ENCODE results near the gene DKKL1. TPM values are rescaled to one million over a fixed set of nuclear protein-coding genes. Genes with fewer than 3 reads are reported as not detected.

The DKKL1 gene
- polyA plus RNA-seq, 2 of the 4 experiments (the other 2 are of a cell fraction), result 0.37 to 0.53 TPM

- Histone ChIP-seq H3K4me2 (no peak overlapping the region), H3K4me3 (no peak overlapping the region), H3K27ac (no peak overlapping the region), H3K9me3 (no peaks in the 10 kb centered on the region), H3K4me1 (peaks cover 37% of the 10 kb centered on the region)
- DNase-seq (ENCODE audit: low read depth in 1 of 2, low spot score in 1 of 2), result no peak
- POLR2A ChIA-PET, result no interaction called here
- no peak for ATAC-seq
- CTCF ChIA-PET, result interaction anchor here (0.9 to 13.8 kb wide), 9 partner anchors 8 to 198 kb away, joined by 3 to 141 read pairs (median 6); partner anchors contain the start of gene PIH1D1
- FAIRE-seq, result no peak
- TF ChIP-seq JUNB (IDR thresholded peaks at IDR 0.05), result no peak
- TF ChIP-seq ELK1 (IDR thresholded peaks at IDR 0.05; ENCODE audit: low read depth, low read length), result no peak
- no peak for TF ChIP-seq POLR2A (IDR thresholded peaks at IDR 0.05; ENCODE audit: low read length)
- no peak for TF ChIP-seq BCL3 (IDR thresholded peaks at IDR 0.05)
- no peak for TF ChIP-seq TFCP2L1 (CRISPR knock-in tag; IDR thresholded peaks at IDR 0.05)
- TF ChIP-seq EHF (CRISPR knock-in tag; IDR thresholded peaks at IDR 0.05), result no peak
- no peak for TF ChIP-seq HOXB5 (CRISPR knock-in tag; IDR thresholded peaks at IDR 0.05)
- TF ChIP-seq CBX2 (IDR thresholded peaks at IDR 0.05; ENCODE audit: borderline replicate concordance, low read depth), result no peak
- no peak for TF ChIP-seq HOXA7 (CRISPR knock-in tag; IDR thresholded peaks at IDR 0.05)
- TF ChIP-seq PBX3 (IDR thresholded peaks at IDR 0.05), result no peak
- TF ChIP-seq FOSB (CRISPR knock-in tag; IDR thresholded peaks at IDR 0.05), result no peak
- TF ChIP-seq MAZ (IDR thresholded peaks at IDR 0.05; ENCODE audit: borderline replicate concordance, low read depth, low read length), result no peak
- no peak for TF ChIP-seq NPAS2 (CRISPR knock-in tag; IDR thresholded peaks at IDR 0.05; ENCODE audit: borderline replicate concordance)
- TF ChIP-seq SMC3 (IDR thresholded peaks at IDR 0.05), result no peak
- TF ChIP-seq FOXS1 (CRISPR knock-in tag; IDR thresholded peaks at IDR 0.05), result no peak
- TF ChIP-seq ESRRA (IDR thresholded peaks at IDR 0.05; ENCODE audit: borderline replicate concordance, low read length), result no peak
- no peak for TF ChIP-seq RFX5 (IDR thresholded peaks at IDR 0.05)
- no peak for TF ChIP-seq EHMT2 (IDR thresholded peaks at IDR 0.05; ENCODE audit: low read depth)
- no peak for TF ChIP-seq TP53 (CRISPR knock-in tag; IDR thresholded peaks at IDR 0.05)
- 34% methylated on average over 3 of the region's 3 CpGs for WGBS (ENCODE audit: missing lambda C conversion rate)
Observed at GRCh38 chr19:49423985-49424303, 60.3 kb downstream of the DKKL1 start.

Other genes with a start within 250 kb of the DKKL1 start
- gene LIN7B, start 249.5 kb upstream of the DKKL1 start, polyA plus RNA-seq (2011; rRNA removed), result 4.6 and 5.4 TPM in 2 replicates
- 7.1 to 8.3 TPM (median 8.0 TPM) in 3 replicates for gene LIN7B, start 249.5 kb upstream of the DKKL1 start, polyA plus RNA-seq (2017; fragmentation: RNase III; extraction: RNeasy Plus Mini Kit Qiagen cat#74134 plus additional on column Dnase treatment)
- gene C19orf73, start 244.7 kb upstream of the DKKL1 start, polyA plus RNA-seq (2011; rRNA removed), result 1.4 and 1.8 TPM in 2 replicates
- gene C19orf73, start 244.7 kb upstream of the DKKL1 start, polyA plus RNA-seq (2017; fragmentation: RNase III; extraction: RNeasy Plus Mini Kit Qiagen cat#74134 plus additional on column Dnase treatment), result 1.7 to 2.2 TPM (median 1.7 TPM) in 3 replicates
- gene PPFIA3, start 244.3 kb upstream of the DKKL1 start, polyA plus RNA-seq (2011; rRNA removed), result 2.5 and 3.2 TPM in 2 replicates
- gene PPFIA3, start 244.3 kb upstream of the DKKL1 start, polyA plus RNA-seq (2017; fragmentation: RNase III; extraction: RNeasy Plus Mini Kit Qiagen cat#74134 plus additional on column Dnase treatment), result 6.5 to 8.0 TPM (median 7.3 TPM) in 3 replicates
- gene HRC, start 208.5 kb upstream of the DKKL1 start, polyA plus RNA-seq (2011; rRNA removed), result 0.04 TPM in 1 of 2 replicates, not detected in the other
- 0.04 to 0.05 TPM in 2 of 3 replicates, not detected in the other for gene HRC, start 208.5 kb upstream of the DKKL1 start, polyA plus RNA-seq (2017; fragmentation: RNase III; extraction: RNeasy Plus Mini Kit Qiagen cat#74134 plus additional on column Dnase treatment)
- gene TRPM4, start 206.1 kb upstream of the DKKL1 start, polyA plus RNA-seq (2011; rRNA removed), result 4.7 and 4.9 TPM in 2 replicates
- gene TRPM4, start 206.1 kb upstream of the DKKL1 start, polyA plus RNA-seq (2017; fragmentation: RNase III; extraction: RNeasy Plus Mini Kit Qiagen cat#74134 plus additional on column Dnase treatment), result 8.4 to 9.4 TPM (median 9.1 TPM) in 3 replicates
- gene SLC6A16, start 38.7 kb upstream of the DKKL1 start, polyA plus RNA-seq (2011; rRNA removed), result 5.9 and 8.6 TPM in 2 replicates
- gene SLC6A16, start 38.7 kb upstream of the DKKL1 start, polyA plus RNA-seq (2017; fragmentation: RNase III; extraction: RNeasy Plus Mini Kit Qiagen cat#74134 plus additional on column Dnase treatment), result 2.4 to 3.2 TPM (median 3.2 TPM) in 3 replicates
- gene CD37, start 28.5 kb upstream of the DKKL1 start, polyA plus RNA-seq (2011; rRNA removed), result not detected in 2 replicates
- 0.13 to 0.22 TPM in 2 of 3 replicates, not detected in the other for gene CD37, start 28.5 kb upstream of the DKKL1 start, polyA plus RNA-seq (2017; fragmentation: RNase III; extraction: RNeasy Plus Mini Kit Qiagen cat#74134 plus additional on column Dnase treatment)
- 15.9 and 20.3 TPM in 2 replicates for gene TEAD2, start 1.5 kb upstream of the DKKL1 start, polyA plus RNA-seq (2011; rRNA removed)
- 19.0 to 26.3 TPM (median 25.3 TPM) in 3 replicates for gene TEAD2, start 1.5 kb upstream of the DKKL1 start, polyA plus RNA-seq (2017; fragmentation: RNase III; extraction: RNeasy Plus Mini Kit Qiagen cat#74134 plus additional on column Dnase treatment)
- 0.08 TPM in 2 replicates for gene KASH5, start 24.4 kb downstream of the DKKL1 start, polyA plus RNA-seq (2011; rRNA removed)
- 0.17 TPM in 1 of 3 replicates, not detected in the others for gene KASH5, start 24.4 kb downstream of the DKKL1 start, polyA plus RNA-seq (2017; fragmentation: RNase III; extraction: RNeasy Plus Mini Kit Qiagen cat#74134 plus additional on column Dnase treatment)
- gene PTH2, start 59.6 kb downstream of the DKKL1 start, polyA plus RNA-seq (2011; rRNA removed), result not detected in 2 replicates
- not detected in 3 replicates for gene PTH2, start 59.6 kb downstream of the DKKL1 start, polyA plus RNA-seq (2017; fragmentation: RNase III; extraction: RNeasy Plus Mini Kit Qiagen cat#74134 plus additional on column Dnase treatment)
- 0.06 TPM in 1 of 2 replicates, not detected in the other for gene GFY, start 61.5 kb downstream of the DKKL1 start, polyA plus RNA-seq (2011; rRNA removed)
- 0.16 to 0.18 TPM in 2 of 3 replicates, not detected in the other for gene GFY, start 61.5 kb downstream of the DKKL1 start, polyA plus RNA-seq (2017; fragmentation: RNase III; extraction: RNeasy Plus Mini Kit Qiagen cat#74134 plus additional on column Dnase treatment)
- 0.48 and 0.50 TPM in 2 replicates for gene SLC17A7, start 77.7 kb downstream of the DKKL1 start, polyA plus RNA-seq (2011; rRNA removed)
- gene SLC17A7, start 77.7 kb downstream of the DKKL1 start, polyA plus RNA-seq (2017; fragmentation: RNase III; extraction: RNeasy Plus Mini Kit Qiagen cat#74134 plus additional on column Dnase treatment), result 0.35 to 0.44 TPM (median 0.39 TPM) in 3 replicates
- gene PIH1D1, start 87.9 kb downstream of the DKKL1 start, polyA plus RNA-seq (2011; rRNA removed), result 74.1 and 89.7 TPM in 2 replicates
- 96.8 to 114 TPM (median 113 TPM) in 3 replicates for gene PIH1D1, start 87.9 kb downstream of the DKKL1 start, polyA plus RNA-seq (2017; fragmentation: RNase III; extraction: RNeasy Plus Mini Kit Qiagen cat#74134 plus additional on column Dnase treatment)
- gene ALDH16A1, start 89.3 kb downstream of the DKKL1 start, polyA plus RNA-seq (2011; rRNA removed), result 9.7 and 10.2 TPM in 2 replicates
- 19.9 to 23.0 TPM (median 23.0 TPM) in 3 replicates for gene ALDH16A1, start 89.3 kb downstream of the DKKL1 start, polyA plus RNA-seq (2017; fragmentation: RNase III; extraction: RNeasy Plus Mini Kit Qiagen cat#74134 plus additional on column Dnase treatment)
- gene FLT3LG, start 110.3 kb downstream of the DKKL1 start, polyA plus RNA-seq (2011; rRNA removed), result 0.42 and 0.58 TPM in 2 replicates
- 0.99 to 1.2 TPM (median 1.0 TPM) in 3 replicates for gene FLT3LG, start 110.3 kb downstream of the DKKL1 start, polyA plus RNA-seq (2017; fragmentation: RNase III; extraction: RNeasy Plus Mini Kit Qiagen cat#74134 plus additional on column Dnase treatment)
- gene RPL13A, start 123.7 kb downstream of the DKKL1 start, polyA plus RNA-seq (2011; rRNA removed), result 5,391 and 5,410 TPM in 2 replicates
- gene RPL13A, start 123.7 kb downstream of the DKKL1 start, polyA plus RNA-seq (2017; fragmentation: RNase III; extraction: RNeasy Plus Mini Kit Qiagen cat#74134 plus additional on column Dnase treatment), result 3,383 to 3,595 TPM (median 3,438 TPM) in 3 replicates
- 2,624 and 3,014 TPM in 2 replicates for gene RPS11, start 132.6 kb downstream of the DKKL1 start, polyA plus RNA-seq (2011; rRNA removed)
- 3,721 to 3,877 TPM (median 3,793 TPM) in 3 replicates for gene RPS11, start 132.6 kb downstream of the DKKL1 start, polyA plus RNA-seq (2017; fragmentation: RNase III; extraction: RNeasy Plus Mini Kit Qiagen cat#74134 plus additional on column Dnase treatment)
- gene FCGRT, start 148.8 kb downstream of the DKKL1 start, polyA plus RNA-seq (2011; rRNA removed), result 25.7 and 32.0 TPM in 2 replicates
- gene FCGRT, start 148.8 kb downstream of the DKKL1 start, polyA plus RNA-seq (2017; fragmentation: RNase III; extraction: RNeasy Plus Mini Kit Qiagen cat#74134 plus additional on column Dnase treatment), result 20.0 to 28.4 TPM (median 28.4 TPM) in 3 replicates
- gene RCN3, start 164.1 kb downstream of the DKKL1 start, polyA plus RNA-seq (2011; rRNA removed), result 0.31 and 0.41 TPM in 2 replicates
- 1.6 to 2.1 TPM (median 1.8 TPM) in 3 replicates for gene RCN3, start 164.1 kb downstream of the DKKL1 start, polyA plus RNA-seq (2017; fragmentation: RNase III; extraction: RNeasy Plus Mini Kit Qiagen cat#74134 plus additional on column Dnase treatment)
- gene NOSIP, start 216.7 kb downstream of the DKKL1 start, polyA plus RNA-seq (2011; rRNA removed), result 49.0 and 52.5 TPM in 2 replicates
- 98.0 to 105 TPM (median 101 TPM) in 3 replicates for gene NOSIP, start 216.7 kb downstream of the DKKL1 start, polyA plus RNA-seq (2017; fragmentation: RNase III; extraction: RNeasy Plus Mini Kit Qiagen cat#74134 plus additional on column Dnase treatment)
- gene PRRG2, start 217.4 kb downstream of the DKKL1 start, polyA plus RNA-seq (2011; rRNA removed), result 0.53 and 0.82 TPM in 2 replicates
- 0.68 to 1.1 TPM (median 1.0 TPM) in 3 replicates for gene PRRG2, start 217.4 kb downstream of the DKKL1 start, polyA plus RNA-seq (2017; fragmentation: RNase III; extraction: RNeasy Plus Mini Kit Qiagen cat#74134 plus additional on column Dnase treatment)
- gene PRR12, start 227.3 kb downstream of the DKKL1 start, polyA plus RNA-seq (2011; rRNA removed), result 0.78 and 1.6 TPM in 2 replicates
- gene PRR12, start 227.3 kb downstream of the DKKL1 start, polyA plus RNA-seq (2017; fragmentation: RNase III; extraction: RNeasy Plus Mini Kit Qiagen cat#74134 plus additional on column Dnase treatment), result 13.0 to 16.3 TPM (median 15.6 TPM) in 3 replicates

Data from A549 (cell line).